CD14-positive monocyte (primary cell): Measurements from ENCODE around the gene TRAPPC14. TPM values are rescaled to one million over a fixed set of nuclear protein-coding genes. Genes with fewer than 3 reads are reported as not detected.
A peak's percentile ranks its signal among the peaks of the same experiment; 100 is the strongest.

Experiments
- DNase-seq, 3 donors: peaks; one replicate each; pipeline ENCODE4 v3.0.0-alpha.2; 2011 to 2022
- H2AFZ ChIP-seq: 2 replicates; pipeline ENCODE4 v1.6.0; 2012; ENCODE audit warnings: mild to moderate bottlenecking, low read depth, low read length, inconsistent platforms; ENCODE audit not compliant: insufficient read depth, poor library complexity, severe bottlenecking
- H3K27ac ChIP-seq, 2 donors: 1 replicate in 1 of 2; 2 replicates in 1 of 2; pipeline ENCODE4 v1.5.1; 2012 to 2013; ENCODE audit warnings: low read length in 2 of 2, control low read depth in 1 of 2, inconsistent platforms in 1 of 2, low read depth in 1 of 2, mild to moderate bottlenecking in 1 of 2
- H3K27me3 ChIP-seq, 2 donors: one replicate each; pipeline versions ENCODE4 v1.6.0 to v1.6.1; 2011 to 2013; ENCODE audit warnings: low read length in 2 of 2; ENCODE audit not compliant: control insufficient read depth in 2 of 2, insufficient read depth in 2 of 2
- H3K36me3 ChIP-seq, 2 donors: replicated peaks in 1 of 2; 1 replicate in 1 of 2; 2 replicates in 1 of 2; pipeline versions ENCODE4 v1.5.1 to v1.6.1; 2012 to 2013; ENCODE audit warnings: low read length in 2 of 2, control low read depth in 1 of 2, inconsistent platforms in 1 of 2, mild to moderate bottlenecking in 1 of 2; ENCODE audit not compliant: insufficient read depth in 2 of 2, control insufficient read depth in 1 of 2
- H3K4me1 ChIP-seq, 2 donors: 1 replicate in 1 of 2; 2 replicates in 1 of 2; pipeline versions ENCODE4 v1.5.1 to v1.6.1; 2012 to 2013; ENCODE audit warnings: low read length in 2 of 2, control low read depth in 1 of 2, inconsistent platforms in 1 of 2, mild to moderate bottlenecking in 1 of 2, moderate library complexity in 1 of 2; ENCODE audit not compliant: insufficient read depth in 2 of 2, control insufficient read depth in 1 of 2
- H3K4me2 ChIP-seq: replicated peaks from 2 replicates; pipeline ENCODE3; 2012; ENCODE audit warnings: low read length, moderate library complexity, mild to moderate bottlenecking; ENCODE audit not compliant: poor library complexity, severe bottlenecking; ENCODE audit errors: extremely low read depth
- H3K4me3 ChIP-seq, 3 experiments: fragments of 200-600 bp in 1 of 3; sonication (generic) in 1 of 3; replicated peaks in 1 of 3; 1 replicate in 2 of 3; 2 replicates in 1 of 3; pipeline ENCODE4 v1.5.1; 2011 to 2013; ENCODE audit warnings: low read length in 3 of 3, mild to moderate bottlenecking in 3 of 3, control low read depth in 2 of 3, low read depth in 2 of 3, inconsistent platforms in 1 of 3, moderate library complexity in 1 of 3
- H3K79me2 ChIP-seq: 2 replicates; pipeline ENCODE4 v1.6.0; 2012; ENCODE audit warnings: mild to moderate bottlenecking, control low read depth, inconsistent platforms, low read length, moderate library complexity; ENCODE audit not compliant: insufficient read depth
- H3K9ac ChIP-seq: 2 replicates; pipeline ENCODE4 v1.6.0; 2017; ENCODE audit warnings: low read length, mild to moderate bottlenecking; ENCODE audit not compliant: insufficient read depth, poor library complexity, severe bottlenecking
- H3K9me3 ChIP-seq, 2 donors: replicated peaks in 1 of 2; 1 replicate in 1 of 2; 2 replicates in 1 of 2; pipeline versions ENCODE4 v1.5.1 to v1.6.1; 2012 to 2013; ENCODE audit warnings: low read length in 2 of 2, control low read depth in 1 of 2; ENCODE audit not compliant: control insufficient read depth in 1 of 2, insufficient read depth in 1 of 2
- H4K20me1 ChIP-seq: 2 replicates; pipeline ENCODE4 v1.6.0; 2012; ENCODE audit warnings: mild to moderate bottlenecking, low read length, control low read depth, moderate library complexity; ENCODE audit not compliant: insufficient read depth
- H3K27ac Mint-ChIP-seq, 7 donors: one replicate each; pipeline ENCODE4 v1.8.0; 2020; ENCODE audit warnings: mild to moderate bottlenecking in 7 of 7, mixed read lengths in 7 of 7, moderate library complexity in 6 of 7, inconsistent platforms in 2 of 7
- H3K27me3 Mint-ChIP-seq, 3 donors: one replicate each; pipeline ENCODE4 v1.8.0; 2021 to 2022; ENCODE audit warnings: low read depth in 3 of 3, mild to moderate bottlenecking in 3 of 3, mixed read lengths in 3 of 3, moderate library complexity in 3 of 3, inconsistent platforms in 1 of 3
- H3K36me3 Mint-ChIP-seq, 2 donors: one replicate each; pipeline ENCODE4 v1.8.0; 2020; ENCODE audit warnings: mixed read lengths in 2 of 2, inconsistent platforms in 1 of 2, mild to moderate bottlenecking in 1 of 2
- H3K4me1 Mint-ChIP-seq: one replicate; pipeline ENCODE4 v1.8.0; 2020; ENCODE audit warnings: mild to moderate bottlenecking, mixed read lengths
- H3K4me3 Mint-ChIP-seq, 2 donors: one replicate each; pipeline ENCODE4 v1.8.0; 2020; ENCODE audit warnings: mild to moderate bottlenecking in 2 of 2, mixed read lengths in 2 of 2, moderate library complexity in 1 of 2
- H3K9me3 Mint-ChIP-seq, 7 donors: one replicate each; pipeline ENCODE4 v1.8.0; 2020 to 2022; ENCODE audit warnings: mixed read lengths in 7 of 7, mild to moderate bottlenecking in 6 of 7, moderate library complexity in 6 of 7, inconsistent platforms in 2 of 7
- CTCF ChIP-seq: fragments of 200-600 bp; IDR thresholded peaks from one replicate; pipeline ENCODE4 v1.8.0; 2022; ENCODE audit warnings: antibody characterized with exemption, mild to moderate bottlenecking
- WGBS: methylation state at CpG from one replicate; pipeline ENCODE4 v1.1.5; 2013; ENCODE audit warnings: missing lambda C conversion rate; ENCODE audit not compliant: insufficient coverage; 5-methylcytosine and 5-hydroxymethylcytosine counted together
- intact Hi-C, 2 donors: fragments of 100-400 bp; cut with micrococcal nuclease; formaldehyde crosslinking; loops; one replicate each; pipeline versions ENCODE4 v1.15.0 to v1.15.1; 2023
- polyA plus RNA-seq, 3 donors: library from polyadenylated mRNA; depleted of rRNA in 1 of 3; unstranded in 2 of 3; stranded (reverse) in 1 of 3; fragments of 300-500 nt in 2 of 3; fragments of >200 nt in 1 of 3; fragmentation: Illumina TruSeq in 2 of 3; gene quantifications; 1 replicate in 2 of 3; 2 replicates in 1 of 3; pipeline ENCODE4 v1.2.3, GENCODE V29; 2012 to 2021

TRAPPC14 gene
- polyA plus RNA-seq, 3 donors = 1.0 to 38.4 (median 1.6) TPM

- no peak for TF ChIP-seq CTCF
- peaks cover 41 to 46% of the 10 kb centered on the region in 2 donors for H3K4me1 ChIP-seq
- H3K4me1 Mint-ChIP-seq = peaks cover 45% of the 10 kb centered on the region
- no peaks in the 10 kb centered on the region for H4K20me1 ChIP-seq
- peak overlapping the region; percentile 53 to 91 (median 89) for H3K4me3 ChIP-seq
- peaks cover 2 to 10% of the 10 kb centered on the region in 2 donors for H3K36me3 Mint-ChIP-seq
- peak overlapping the region; percentile 90 to 98 for H3K4me3 Mint-ChIP-seq
- peak overlapping the region; percentile 72 for H3K9ac ChIP-seq
- H3K4me2 ChIP-seq = peak overlapping the region; percentile 98
- H2AFZ ChIP-seq = peak overlapping the region; percentile 91
- H3K9me3 ChIP-seq = no peaks in the 10 kb centered on the region
- H3K27me3 ChIP-seq = no peaks in the 10 kb centered on the region
- H3K27me3 Mint-ChIP-seq = no peaks in the 10 kb centered on the region
- peaks cover 15% of the 10 kb centered on the region for H3K79me2 ChIP-seq
- H3K27ac ChIP-seq = peak overlapping the region; percentile 68 to 91
- DNase-seq = peak in 2 of 3 donors; percentile 31 to 35
- H3K36me3 ChIP-seq = no peaks in the 10 kb centered on the region
- peak overlapping the region; percentile 97 to 99 (median 99) for H3K27ac Mint-ChIP-seq
- intact Hi-C loops = loop anchor here (1.0 to 10.0 kb wide), 2 partner anchors 7 to 555 kb away; partner anchors contain the start of gene GNB2 (in 1 of the 2)
- WGBS = 61% methylated on average over 9 of the region's 19 CpGs
- no peaks in the 10 kb centered on the region for H3K9me3 Mint-ChIP-seq
Measured at GRCh38 chr7:100119970-100120732, 38.4 kb downstream of the TRAPPC14 start.

- Mint-ChIP-seq H3K27me3 (no peaks in the 10 kb centered on the region), H3K4me1 (peaks cover 36% of the 10 kb centered on the region), H3K36me3 (peaks cover 2 to 12% of the 10 kb centered on the region in 2 donors), H3K27ac (peak within 1 kb of the TSS; percentile 97 to 99 (median 99)), H3K9me3 (no peaks in the 10 kb centered on the region), H3K4me3 (peak within 1 kb of the TSS; percentile 90 to 98)
- peaks cover 15% of the 10 kb centered on the region for H3K79me2 ChIP-seq
- peaks cover 0 to under 1% of the 10 kb centered on the region in 2 donors for H3K36me3 ChIP-seq
- H3K4me2 ChIP-seq = peak within 1 kb of the TSS; percentile 98
- no peak for TF ChIP-seq CTCF
- H3K4me1 ChIP-seq = peaks cover 32 to 37% of the 10 kb centered on the region in 2 donors
- H2AFZ ChIP-seq = peak within 1 kb of the TSS; percentile 91
- H4K20me1 ChIP-seq = no peaks in the 10 kb centered on the region
- WGBS = 0% methylated on average over 36 of the region's 49 CpGs
- H3K4me3 ChIP-seq = peak within 1 kb of the TSS; percentile 53 to 91 (median 89)
- no peaks in the 10 kb centered on the region for H3K27me3 ChIP-seq
- peak; percentile 90 to 94 (median 92) for DNase-seq
- H3K9me3 ChIP-seq = no peaks in the 10 kb centered on the region
- peak within 1 kb of the TSS; percentile 68 to 91 for H3K27ac ChIP-seq
- peak within 1 kb of the TSS; percentile 72 for H3K9ac ChIP-seq
- intact Hi-C loops = loop anchor here in 1 of 2 donors (1.0 kb wide), 1 partner anchor 8 kb away; no protein-coding TSS in a partner anchor
Measured at GRCh38 chr7:100119072-100119969, 39.2 kb downstream of the TRAPPC14 start, which contains the start of the genes CNPY4 and TAF6. Gene CNPY4, plus strand, starts transcription at chr7:100119634. Its CDS starts 111 bp downstream, at chr7:100119745. Gene TAF6, minus strand, starts transcription at chr7:100119358. Its CDS starts 5,149 bp downstream, at chr7:100114209.
